GM23338 (cell line): ENCODE measurements around the gene GBP2. TPM values are rescaled to one million over a fixed set of nuclear protein-coding genes. Genes with fewer than 3 reads are reported as not detected.

Experiments used
- ATAC-seq: fragments of 200-7000 bp; cut with Tn5 transposase; 3 replicates; pipeline ENCODE4 v1.9.1; 2020
- DNase-seq: peaks from one replicate; pipeline ENCODE4 v3.0.0-alpha.2; 2015; ENCODE audit warnings: low spot score
- H2AFZ ChIP-seq: fragments of 200-600 bp; sonication (generic); 2 replicates; pipeline ENCODE4 v1.8.0; 2016; ENCODE audit warnings: antibody characterized with exemption, mild to moderate bottlenecking, moderate library complexity
- H3F3A ChIP-seq: fragments of 200-600 bp; sonication (generic); replicated peaks from 2 replicates; pipeline ENCODE4 v1.8.0; 2017; ENCODE audit warnings: antibody characterized with exemption, mixed run types, low read depth
- H3K27ac ChIP-seq: fragments of 200-600 bp; sonication (generic); 2 replicates; pipeline ENCODE4 v1.6.1; 2016; ENCODE audit warnings: low read depth
- H3K27me3 ChIP-seq: fragments of 200-600 bp; sonication (generic); 2 replicates; pipeline ENCODE4 v1.8.0; 2016; ENCODE audit warnings: mild to moderate bottlenecking, mixed run types, moderate library complexity; ENCODE audit not compliant: insufficient read depth
- H3K36me3 ChIP-seq: fragments of 200-600 bp; sonication (generic); 2 replicates; pipeline ENCODE4 v1.8.0; 2016; ENCODE audit warnings: mild to moderate bottlenecking; ENCODE audit not compliant: insufficient read depth
- H3K4me1 ChIP-seq: fragments of 200-600 bp; sonication (generic); 2 replicates; pipeline ENCODE4 v1.8.0; 2016; ENCODE audit warnings: mild to moderate bottlenecking, moderate library complexity; ENCODE audit not compliant: insufficient read depth
- H3K4me2 ChIP-seq: fragments of 200-600 bp; sonication (generic); 2 replicates; pipeline ENCODE4 v1.7.1; 2017; ENCODE audit warnings: mixed run types
- H3K4me3 ChIP-seq: fragments of 200-600 bp; sonication (generic); 2 replicates; pipeline ENCODE4 v1.6.1; 2016; ENCODE audit warnings: mixed run types
- H3K79me2 ChIP-seq: fragments of 200-600 bp; sonication (generic); replicated peaks from 2 replicates; pipeline ENCODE4 v1.8.0; 2017; ENCODE audit warnings: mild to moderate bottlenecking; ENCODE audit not compliant: insufficient read depth
- H3K9me2 ChIP-seq: fragments of 200-600 bp; sonication (generic); 2 replicates; pipeline ENCODE4 v1.8.0; 2017; ENCODE audit not compliant: insufficient read depth
- H4K20me1 ChIP-seq: fragments of 200-600 bp; sonication (generic); replicated peaks from 2 replicates; pipeline ENCODE4 v1.8.0; 2017; ENCODE audit warnings: mild to moderate bottlenecking; ENCODE audit not compliant: insufficient read depth
- H3K27ac Mint-ChIP-seq: 2 replicates; pipeline ENCODE4 v1.8.0; 2020; ENCODE audit warnings: inconsistent platforms, mild to moderate bottlenecking, moderate library complexity, mixed read lengths
- H3K27me3 Mint-ChIP-seq: 3 replicates; pipeline ENCODE4 v1.8.0; 2022; ENCODE audit warnings: low read depth, mild to moderate bottlenecking, moderate library complexity, mixed read lengths, inconsistent platforms; ENCODE audit not compliant: insufficient read depth, poor library complexity
- H3K36me3 Mint-ChIP-seq: 3 replicates; pipeline ENCODE4 v1.8.0; 2021; ENCODE audit warnings: low read depth, mild to moderate bottlenecking, inconsistent platforms, moderate library complexity, mixed read lengths
- H3K4me1 Mint-ChIP-seq: 3 replicates; pipeline ENCODE4 v1.8.0; 2020; ENCODE audit warnings: mild to moderate bottlenecking, inconsistent platforms, mixed read lengths
- H3K4me3 Mint-ChIP-seq: 3 replicates; pipeline ENCODE4 v1.8.0; 2021; ENCODE audit warnings: moderate library complexity, mild to moderate bottlenecking, inconsistent platforms, mixed read lengths
- H3K9me3 Mint-ChIP-seq: 3 replicates; pipeline ENCODE4 v1.8.0; 2020; ENCODE audit warnings: moderate library complexity, mild to moderate bottlenecking, inconsistent platforms, mixed read lengths
- ETS1 ChIP-seq: IDR thresholded peaks from 2 replicates; pipeline ENCODE4 v1.6.1; 2016; ENCODE audit warnings: antibody characterized with exemption
- EZH2phosphoT487 ChIP-seq: fragments of 200-600 bp; sonication (generic); IDR thresholded peaks from one replicate; pipeline ENCODE4 v1.8.1; 2018; ENCODE audit warnings: antibody characterized with exemption; ENCODE audit not compliant: unreplicated experiment
- NANOG ChIP-seq: IDR thresholded peaks from 2 replicates; pipeline ENCODE4 v1.6.1; 2016; ENCODE audit warnings: antibody characterized with exemption, borderline replicate concordance
- ZNF331 ChIP-seq: fragments of 250-450 bp; sonication (Bioruptor Pico); IDR thresholded peaks from 2 replicates; pipeline ENCODE4 v1.5.0; 2020; ENCODE audit warnings: low read depth, mild to moderate bottlenecking, moderate library complexity
- ZNF462 ChIP-seq: fragments of 250-450 bp; sonication (Bioruptor Pico); IDR thresholded peaks from 2 replicates; pipeline ENCODE4 v1.5.0; 2020; ENCODE audit warnings: mild to moderate bottlenecking, moderate library complexity
- polyA plus RNA-seq: library from polyadenylated mRNA; unstranded; fragments of >200 nt; fragmentation: Nextera tagmentation; extraction: Ambion mirVana; gene quantifications from 2 replicates; pipeline ENCODE4 v1.2.1, GENCODE V29; 2016
- total RNA-seq: library from RNA; depleted of rRNA; stranded (reverse); fragments of >200 nt; shearing (Covaris generic); gene quantifications from 2 replicates; pipeline ENCODE4 v1.2.3, GENCODE V29; 2014

GBP2 gene
- total and polyA plus RNA-seq, 2 experiments from 2014 or later, result not detected

DNA sequence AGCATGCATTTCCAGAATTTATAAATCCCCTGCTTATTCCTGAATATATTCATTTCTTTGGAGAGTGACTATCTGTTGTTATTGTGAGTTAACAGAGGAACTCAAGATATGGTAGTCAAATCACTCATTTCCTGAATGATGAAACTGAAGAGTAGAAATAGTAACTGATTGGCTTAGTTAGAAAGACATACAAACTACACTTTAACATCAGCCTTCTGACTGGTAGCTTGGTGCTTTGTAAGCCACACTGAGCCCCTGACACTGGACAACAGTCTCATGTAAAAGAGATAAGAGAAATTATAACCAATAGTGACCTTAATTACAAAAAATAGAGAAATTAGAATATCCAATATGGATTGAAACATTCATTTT, 45.1 kb upstream of the GBP2 start:
- Histone ChIP-seq H3K4me1 (no peaks in the 10 kb centered on the region), H3K4me2 (no peak overlapping the region), H3K27me3 (no peaks in the 10 kb centered on the region), H3K9me2 (0 out of 2 replicates have a peak, but pooled peaks cover 4% of the 10 kb centered on the region), H3F3A (no peaks in the 10 kb centered on the region), H4K20me1 (no peaks in the 10 kb centered on the region), H2AFZ (no peak overlapping the region), H3K27ac (no peak overlapping the region), H3K79me2 (no peaks in the 10 kb centered on the region), H3K36me3 (no peaks in the 10 kb centered on the region), H3K4me3 (no peak overlapping the region)
- ATAC-seq (no peak), DNase-seq (no peak)
- H3K4me3 Mint-ChIP-seq, result no peak overlapping the region
- H3K36me3 Mint-ChIP-seq, result no peaks in the 10 kb centered on the region
- H3K27ac Mint-ChIP-seq, result no peak overlapping the region
- TF ChIP-seq NANOG (no peak), ETS1 (no peak), ZNF331 (no peak), EZH2phosphoT487 (no peak), ZNF462 (CRISPR knock-in tag) (no peak)
- no peaks in the 10 kb centered on the region for H3K27me3 Mint-ChIP-seq
- no peaks in the 10 kb centered on the region for H3K9me3 Mint-ChIP-seq
- no peaks in the 10 kb centered on the region for H3K4me1 Mint-ChIP-seq
